HG02970 (cell line): Measurements from ENCODE around the gene ZNF385D.

Experiments
- ATAC-seq: cut with Tn5 transposase; IDR thresholded peaks from one replicate; pipeline ENCODE4 v1.9.1; 2021; ENCODE audit warnings: mild to moderate bottlenecking, moderate library complexity, moderate number of reproducible peaks; ENCODE audit not compliant: unreplicated experiment, low FRiP score

Gene ZNF385D

GRCh38 chr3:21751886-21752285 lies 876 bp upstream of the ZNF385D start:
- no peak for ATAC-seq

- ATAC-seq: no peak
Measured at GRCh38 chr3:21750080-21750696, 822 bp downstream of the ZNF385D start.

- no peak for ATAC-seq
Measured at GRCh38 chr3:21747966-21748555, 2.9 kb downstream of the ZNF385D start.

- no peak for ATAC-seq
Measured at GRCh38 chr3:21747376-21747775, 3.6 kb downstream of the ZNF385D start.

- no peak for ATAC-seq
Measured at GRCh38 chr3:21745966-21746365, 5.0 kb downstream of the ZNF385D start.

- no peak for ATAC-seq
Measured at GRCh38 chr3:21744793-21745192, 6.2 kb downstream of the ZNF385D start.

DNA sequence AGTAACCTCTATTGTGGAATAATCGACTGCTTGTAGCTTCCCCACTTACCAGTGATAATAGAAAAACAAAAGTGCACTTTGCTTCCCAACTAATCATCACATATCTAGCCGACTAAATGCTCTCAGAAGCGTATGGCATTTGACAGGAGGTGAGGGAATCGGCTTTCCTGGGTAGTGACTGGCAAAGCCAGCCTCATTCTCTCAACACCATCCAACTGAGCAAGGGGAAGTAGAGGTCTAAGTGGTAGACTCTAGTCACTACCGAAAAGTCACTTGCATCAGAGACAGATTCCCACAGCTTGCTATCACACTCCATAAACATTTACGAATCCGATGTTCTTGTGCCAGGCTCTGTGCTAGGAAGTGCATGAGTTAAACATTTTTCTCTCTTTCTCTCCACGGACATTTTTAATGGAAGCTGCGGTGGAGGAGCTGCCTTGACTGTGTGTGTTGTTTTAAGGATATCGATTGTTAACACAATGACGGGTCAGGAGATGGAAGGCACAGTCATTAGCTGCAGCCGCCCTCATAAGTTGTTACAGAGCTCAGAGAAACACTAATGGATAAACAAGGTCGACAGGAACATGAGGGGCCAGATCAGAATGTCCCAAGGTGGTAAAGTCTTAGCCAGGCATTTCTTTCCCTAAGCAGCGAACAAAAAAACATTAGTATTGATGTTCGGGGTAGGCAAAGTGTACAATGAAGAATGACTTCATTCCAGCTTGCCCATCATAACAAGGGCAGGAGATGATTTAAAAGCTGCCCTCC lies 11.9 kb downstream of the ZNF385D start:
- no peak for ATAC-seq

GRCh38 chr3:21738283-21738682 lies 12.7 kb downstream of the ZNF385D start:
- no peak for ATAC-seq

- no peak for ATAC-seq
Measured at GRCh38 chr3:21734746-21735145, 16.3 kb downstream of the ZNF385D start.

- ATAC-seq: no peak
Measured at GRCh38 chr3:21729888-21730459, 21.0 kb downstream of the ZNF385D start.

DNA sequence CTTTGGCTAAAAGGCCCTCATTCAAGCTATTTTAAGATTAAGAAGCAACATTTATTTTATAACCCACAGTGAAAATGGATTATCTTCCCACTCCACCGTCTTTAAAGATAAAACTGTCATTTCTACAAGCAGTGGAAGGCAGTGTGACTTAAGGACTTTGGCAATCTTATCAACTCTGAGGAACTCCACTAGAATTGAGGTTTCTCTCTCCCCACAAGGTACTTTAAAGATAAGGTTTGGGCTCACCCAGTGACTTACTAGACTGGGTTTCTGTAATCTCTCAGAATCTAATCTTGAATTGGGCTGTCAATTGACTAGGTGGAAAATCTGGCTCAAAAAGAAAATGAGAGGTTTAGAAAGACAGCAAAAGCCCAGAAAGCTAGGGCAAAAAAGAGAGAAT lies 21.7 kb downstream of the ZNF385D start:
- ATAC-seq: no peak

- no peak for ATAC-seq
Measured at GRCh38 chr3:21722768-21723167, 28.2 kb downstream of the ZNF385D start.

GRCh38 chr3:21722301-21722700 lies 28.7 kb downstream of the ZNF385D start:
- ATAC-seq: no peak

DNA sequence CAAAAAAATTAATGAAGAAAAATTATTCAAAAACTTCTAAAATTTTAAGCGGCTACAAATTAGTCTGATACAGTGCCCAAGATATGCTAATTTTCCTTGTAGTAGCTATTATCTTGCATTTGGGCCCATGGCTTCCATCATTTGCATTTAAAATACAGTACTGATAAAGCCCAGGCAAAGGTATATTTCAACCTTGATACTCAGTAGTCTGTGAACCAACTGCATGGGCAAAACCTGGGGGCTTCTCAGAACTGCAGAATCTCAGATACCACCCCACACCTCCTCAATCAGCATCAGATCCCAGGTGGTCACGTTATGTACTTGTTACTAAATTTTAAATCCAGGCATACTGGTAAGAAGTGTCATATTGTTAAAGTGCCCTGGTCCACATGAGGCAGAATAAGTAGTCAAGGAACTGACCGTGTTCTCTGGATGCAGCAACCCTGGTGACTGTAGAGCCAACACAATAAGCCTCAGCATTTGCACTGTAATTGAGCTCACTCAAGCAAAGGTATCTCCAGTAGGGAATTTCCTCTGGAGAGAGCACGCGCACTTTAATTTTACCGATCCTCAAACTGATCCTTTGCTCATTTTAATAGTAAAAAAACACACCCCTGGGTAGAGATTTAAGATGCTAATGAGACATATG lies 31.9 kb downstream of the ZNF385D start:
- ATAC-seq: no peak

DNA sequence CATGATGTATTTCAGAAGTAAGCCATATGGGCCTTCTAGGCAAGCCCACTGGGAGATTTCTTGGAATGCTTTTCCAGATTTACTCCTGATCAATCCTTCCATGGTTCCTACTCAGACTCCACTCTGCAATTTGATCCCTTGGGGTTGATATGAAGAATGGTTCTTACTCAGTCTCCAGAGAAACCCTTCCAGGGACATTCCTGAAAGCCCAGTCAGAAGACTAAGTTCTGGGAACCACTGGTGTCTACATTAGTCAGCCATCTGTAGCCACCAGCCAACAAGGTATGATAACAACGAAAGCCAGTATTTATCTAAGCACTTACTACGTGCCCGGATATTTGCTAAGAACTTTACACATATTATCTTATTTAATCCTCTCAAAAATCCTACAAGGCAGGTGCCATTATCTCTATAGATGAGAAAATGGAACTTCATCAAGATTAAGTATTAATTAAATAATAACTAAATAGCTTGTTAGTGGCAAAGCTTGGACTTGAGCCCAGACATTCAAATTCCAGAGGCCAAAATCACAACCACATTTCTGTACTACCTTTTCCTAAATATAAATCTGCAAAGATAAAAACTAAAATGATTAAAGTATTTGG lies 32.7 kb downstream of the ZNF385D start:
- no peak for ATAC-seq

- ATAC-seq: no peak
Measured at GRCh38 chr3:21715662-21716061, 35.3 kb downstream of the ZNF385D start.

- no peak for ATAC-seq
Measured at GRCh38 chr3:21705769-21706168, 45.2 kb downstream of the ZNF385D start.

DNA sequence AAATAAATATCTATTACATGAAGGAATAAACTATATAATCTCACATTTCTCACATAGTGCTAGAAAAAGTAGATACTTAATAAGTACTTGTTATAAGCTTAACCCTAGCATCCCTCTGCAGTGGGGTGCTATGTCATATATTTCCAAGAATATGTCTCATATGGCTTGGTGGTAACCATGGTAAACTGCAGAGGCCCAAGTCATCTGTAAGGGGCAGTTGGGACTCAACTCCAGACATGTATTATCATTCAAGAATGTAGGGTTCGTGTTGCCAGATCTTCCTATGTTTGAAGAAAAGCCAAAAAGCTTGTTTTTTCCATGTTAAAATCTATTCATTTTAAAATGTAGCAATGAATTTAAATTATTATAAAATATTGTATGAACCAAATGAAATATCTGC lies 46.2 kb downstream of the ZNF385D start:
- ATAC-seq: no peak

DNA sequence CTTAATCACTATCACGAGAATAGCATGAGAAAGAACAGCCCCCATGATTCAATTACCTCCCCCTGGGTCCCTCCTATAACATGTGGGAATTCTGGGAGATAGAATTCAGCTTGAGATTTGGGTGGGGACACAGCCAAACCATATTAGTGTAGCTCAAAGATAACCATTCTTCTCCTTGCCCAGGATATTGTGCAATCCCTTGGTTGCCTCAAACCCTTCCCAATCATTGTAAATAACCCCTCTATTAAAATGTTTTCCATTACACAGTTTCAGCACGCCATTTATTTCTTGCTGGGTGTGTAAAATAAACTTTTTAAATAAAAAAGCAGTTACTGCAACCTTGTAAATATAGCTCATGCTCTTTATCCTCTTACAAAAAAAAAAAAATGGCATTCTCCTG lies 47.7 kb downstream of the ZNF385D start:
- ATAC-seq: no peak

DNA sequence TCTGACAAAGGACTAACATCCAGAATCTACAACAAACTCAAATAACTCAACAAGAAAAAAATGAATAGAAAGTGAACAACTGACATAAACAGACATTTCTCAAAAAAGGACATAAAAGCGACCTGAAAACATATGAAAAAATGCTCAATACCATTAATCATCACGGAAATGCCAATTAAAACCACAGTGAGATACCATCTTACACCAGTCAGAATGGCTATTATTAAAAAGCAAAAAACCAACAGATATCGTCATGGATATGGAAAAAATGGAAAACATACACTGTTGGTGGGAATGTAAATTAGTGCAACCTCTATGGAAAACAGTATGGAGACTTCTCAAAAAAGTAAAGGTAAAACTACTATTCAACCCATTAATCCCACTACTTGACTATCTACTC lies 53.3 kb downstream of the ZNF385D start:
- ATAC-seq: no peak

GRCh38 chr3:21694506-21694905 lies 56.5 kb downstream of the ZNF385D start:
- ATAC-seq: no peak
